DND-41 (cell line): Measurements from ENCODE around the gene ZNF564.

Experiments
- ATAC-seq: fragments of 200-7000 bp; cut with Tn5 transposase; 3 replicates; pipeline ENCODE4 v1.9.1; 2021; ENCODE audit warnings: low read depth; ENCODE audit not compliant: insufficient read depth
- DNase-seq: peaks from one replicate; pipeline ENCODE4 v3.0.0-alpha.2; 2020
- H2AFZ ChIP-seq: 2 replicates; pipeline ENCODE4 v1.6.0; 2012; ENCODE audit warnings: low read depth, low read length
- H3K27ac ChIP-seq: 2 replicates; pipeline ENCODE4 v1.5.1; 2012; ENCODE audit warnings: low read length, inconsistent platforms
- H3K27me3 ChIP-seq: fragments of 200-600 bp; sonication (generic); 2 replicates; pipeline ENCODE4 v1.6.0; 2012; ENCODE audit warnings: low read length, mild to moderate bottlenecking, inconsistent platforms; ENCODE audit not compliant: insufficient read depth, poor library complexity
- H3K36me3 ChIP-seq: 2 replicates; pipeline ENCODE4 v1.5.1; 2012; ENCODE audit warnings: low read length, inconsistent platforms; ENCODE audit not compliant: insufficient read depth
- H3K4me1 ChIP-seq: 2 replicates; pipeline ENCODE4 v1.5.1; 2012; ENCODE audit warnings: mild to moderate bottlenecking, low read length; ENCODE audit not compliant: insufficient read depth
- H3K4me2 ChIP-seq: 2 replicates; pipeline ENCODE4 v1.6.0; 2012; ENCODE audit warnings: mild to moderate bottlenecking, moderate library complexity, low read length, inconsistent platforms; ENCODE audit not compliant: insufficient read depth
- H3K4me3 ChIP-seq, 2 experiments: fragments of 200-600 bp in 1 of 2; shearing (Covaris generic) in 1 of 2; 2 replicates each; pipeline ENCODE4 v1.5.1; 2012 to 2016; ENCODE audit warnings: inconsistent platforms in 2 of 2, low read length in 2 of 2, mild to moderate bottlenecking in 2 of 2, low read depth in 1 of 2, moderate library complexity in 1 of 2
- H3K79me2 ChIP-seq: 2 replicates; pipeline ENCODE4 v1.6.0; 2012; ENCODE audit warnings: low read length, inconsistent platforms; ENCODE audit not compliant: insufficient read depth
- H3K9ac ChIP-seq: 2 replicates; pipeline ENCODE4 v1.6.0; 2012; ENCODE audit warnings: low read depth, mild to moderate bottlenecking, inconsistent platforms, low read length, moderate library complexity
- H3K9me3 ChIP-seq: 2 replicates; pipeline ENCODE4 v1.5.1; 2012; ENCODE audit warnings: low read length, moderate library complexity, mild to moderate bottlenecking, inconsistent platforms; ENCODE audit not compliant: insufficient read depth, severe bottlenecking
- H4K20me1 ChIP-seq: 2 replicates; pipeline ENCODE4 v1.6.0; 2012; ENCODE audit warnings: low read length; ENCODE audit not compliant: insufficient read depth
- CTCF ChIP-seq: IDR thresholded peaks from 2 replicates; pipeline ENCODE4 v1.5.1; 2012; ENCODE audit warnings: borderline replicate concordance, low read length, moderate library complexity, mild to moderate bottlenecking; ENCODE audit not compliant: poor library complexity, severe bottlenecking; ENCODE audit errors: extremely low read depth
- EZH2 ChIP-seq: IDR thresholded peaks from 3 replicates; pipeline ENCODE4 v1.6.1; 2012; ENCODE audit warnings: borderline replicate concordance, low read depth, mild to moderate bottlenecking, moderate library complexity, low read length, inconsistent platforms; ENCODE audit not compliant: severe bottlenecking

The ZNF564 gene

GRCh38 chr19:12526542-12526941 lies 24.7 kb downstream of the ZNF564 start:
- H3K9ac ChIP-seq: no peak overlapping the region
- no peak overlapping the region for H3K4me2 ChIP-seq
- peak overlapping the region; percentile 5 to 10; a peak in 1 of 4 replicates for H3K4me3 ChIP-seq
- TF ChIP-seq CTCF (no peak), EZH2 (no peak)
- no peaks in the 10 kb centered on the region for H3K4me1 ChIP-seq
- H3K27ac ChIP-seq: no peak overlapping the region
- DNase-seq: no peak
- peaks cover 23% of the 10 kb centered on the region for H3K79me2 ChIP-seq
- no peak for ATAC-seq
- H4K20me1 ChIP-seq: no peaks in the 10 kb centered on the region
- H3K9me3 ChIP-seq: peaks cover 78% of the 10 kb centered on the region
- no peak overlapping the region for H2AFZ ChIP-seq
- peaks cover 80% of the 10 kb centered on the region for H3K36me3 ChIP-seq
- no peaks in the 10 kb centered on the region for H3K27me3 ChIP-seq

- Histone ChIP-seq H4K20me1 (no peaks in the 10 kb centered on the region), H3K79me2 (no peaks in the 10 kb centered on the region), H2AFZ (no peak overlapping the region), H3K4me1 (no peaks in the 10 kb centered on the region), H3K4me3 (no peak overlapping the region), H3K36me3 (peaks cover 39% of the 10 kb centered on the region), H3K9me3 (peaks cover 41% of the 10 kb centered on the region), H3K9ac (no peak overlapping the region), H3K27ac (no peak overlapping the region), H3K4me2 (no peak overlapping the region), H3K27me3 (no peaks in the 10 kb centered on the region)
- peak; percentile 20 for DNase-seq
- no peak for ATAC-seq
- peak; percentile 52 for TF ChIP-seq CTCF
- no peak for TF ChIP-seq EZH2
These were observed 29.3 kb downstream of the ZNF564 start for GRCh38 chr19:12521996-12522395.

- no peak for DNase-seq
- Histone ChIP-seq H3K79me2 (no peaks in the 10 kb centered on the region), H2AFZ (no peak overlapping the region), H3K27ac (no peak overlapping the region), H3K4me1 (no peaks in the 10 kb centered on the region), H3K36me3 (peaks cover 4% of the 10 kb centered on the region; the same call in 1 of the 2 replicates), H3K4me3 (no peak overlapping the region), H4K20me1 (no peaks in the 10 kb centered on the region), H3K9me3 (no peaks in the 10 kb centered on the region), H3K4me2 (no peak overlapping the region), H3K9ac (no peak overlapping the region), H3K27me3 (no peaks in the 10 kb centered on the region)
- no peak for ATAC-seq
- TF ChIP-seq EZH2 (no peak), CTCF (no peak)
These were observed 37.7 kb downstream of the ZNF564 start for GRCh38 chr19:12513531-12514061.

GRCh38 chr19:12497032-12497431 lies 54.2 kb downstream of the ZNF564 start:
- no peak overlapping the region for H2AFZ ChIP-seq
- no peak for ATAC-seq
- no peak overlapping the region for H3K4me3 ChIP-seq
- TF ChIP-seq EZH2 (no peak), CTCF (no peak)
- H3K27ac ChIP-seq: no peak overlapping the region
- H3K4me1 ChIP-seq: peaks cover 13% of the 10 kb centered on the region
- H3K27me3 ChIP-seq: no peaks in the 10 kb centered on the region
- DNase-seq: no peak
- no peaks in the 10 kb centered on the region for H3K36me3 ChIP-seq
- no peaks in the 10 kb centered on the region for H4K20me1 ChIP-seq
- H3K9ac ChIP-seq: no peak overlapping the region
- H3K79me2 ChIP-seq: no peaks in the 10 kb centered on the region
- no peaks in the 10 kb centered on the region for H3K9me3 ChIP-seq
- no peak overlapping the region for H3K4me2 ChIP-seq
